Activated CD8-positive, alpha-beta memory T cell treated with anti-CD3 and anti-CD28 coated beads for 1 hour (primary cell): ENCODE results near the gene TMEM91.
"Not testable (repeated sequence)": the region's sequence is repeated elsewhere in the genome, so short reads cannot be mapped to it uniquely, and the experiment has no call there.

ENCODE experiments used
- DNase-seq, 2 donors: peaks; one replicate each; pipeline ENCODE4 v3.0.0-alpha.2; 2020; ENCODE audit warnings: low read depth in 1 of 2; ENCODE audit errors: extremely low read depth in 1 of 2

Gene TMEM91

GRCh38 chr19:41352609-41353465, 23.5 kb upstream of the TMEM91 start:
- DNase-seq, result peak in 1 of 2 donors; percentile 70

- DNase-seq, result peak; percentile 90 to 95
Observed at GRCh38 chr19:41353466-41354342, 22.6 kb upstream of the TMEM91 start, which contains the start of gene TGFB1. TGFB1 (minus strand) TSS chr19:41353922; CDS start chr19:41353044, 878 bp downstream.

GRCh38 chr19:41354343-41354953, 21.9 kb upstream of the TMEM91 start:
- no peak for DNase-seq

- DNase-seq, result no peak
Observed at GRCh38 chr19:41355035-41355434, 21.3 kb upstream of the TMEM91 start.

- no peak for DNase-seq
Observed at GRCh38 chr19:41355802-41356201, 20.5 kb upstream of the TMEM91 start.

GRCh38 chr19:41356984-41357739, 19.2 kb upstream of the TMEM91 start:
- no peak for DNase-seq

- no peak for DNase-seq
Observed at GRCh38 chr19:41357746-41358145, 18.6 kb upstream of the TMEM91 start.

GRCh38 chr19:41359741-41360140, 16.6 kb upstream of the TMEM91 start:
- no peak for DNase-seq

GRCh38 chr19:41362143-41362847, 14.0 kb upstream of the TMEM91 start:
- DNase-seq, result no peak

GRCh38 chr19:41363371-41363752, 13.0 kb upstream of the TMEM91 start:
- DNase-seq, result no peak

- DNase-seq, result peak; percentile 95 to 96
Observed at GRCh38 chr19:41363753-41364523, 12.4 kb upstream of the TMEM91 start, which contains the start of gene B9D2. B9D2 (minus strand) TSS chr19:41364149; CDS start chr19:41363519, 630 bp downstream.

GRCh38 chr19:41364524-41365391, 11.6 kb upstream of the TMEM91 start:
- no peak for DNase-seq

- DNase-seq, result no peak
Observed at GRCh38 chr19:41366089-41366488, 10.2 kb upstream of the TMEM91 start.

- DNase-seq, result no peak
Observed at GRCh38 chr19:41367848-41368301, 8.5 kb upstream of the TMEM91 start.

- DNase-seq, result no peak
Observed at GRCh38 chr19:41369769-41370168, 6.6 kb upstream of the TMEM91 start.

GRCh38 chr19:41371119-41371518, 5.2 kb upstream of the TMEM91 start:
- not testable (repeated sequence) for DNase-seq

- DNase-seq, result no peak
Observed at GRCh38 chr19:41371541-41371940, 4.8 kb upstream of the TMEM91 start.

- no peak for DNase-seq
Observed at GRCh38 chr19:41372501-41372900, 3.8 kb upstream of the TMEM91 start.
